NCI-H446 treated with DMSO at 0.1 percent for 48 hours (cell line): ENCODE results near the gene TRMT6.

Source experiments
- DNase-seq: peaks from one replicate; lab custom pipeline; 2025; lab: John Stamatoyannopoulos, UW

TRMT6 gene

GRCh38 chr20:5950271-5951031 lies at the start of gene TRMT6, which contains the start of gene MCM8:
Gene TRMT6, minus strand, starts transcription at chr20:5950533. Its CDS starts 128 bp downstream, at chr20:5950405.
Gene MCM8, plus strand, starts transcription at chr20:5950652. Its CDS starts 1,364 bp downstream, at chr20:5952016.
- peak; percentile 95 for DNase-seq

DNA sequence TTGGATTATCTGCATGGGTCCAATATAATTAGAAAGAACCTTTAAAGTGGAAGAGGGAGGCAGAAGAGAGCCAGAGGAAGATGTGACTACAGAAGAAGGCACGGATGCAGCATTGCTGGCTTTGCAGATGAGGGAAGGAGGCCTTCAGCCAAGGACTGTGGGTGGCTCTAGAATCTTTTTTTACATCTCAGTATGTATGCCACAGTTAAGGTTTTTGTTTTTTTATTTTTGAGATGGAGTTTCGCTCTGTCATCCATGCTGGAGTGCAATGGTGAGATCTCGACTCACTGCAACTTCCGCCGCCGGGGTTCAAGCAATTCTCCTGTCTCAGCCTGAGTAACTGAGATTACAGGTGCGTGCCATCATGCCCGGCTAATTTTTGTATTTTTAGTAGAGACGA lies 49.5 kb upstream of the TRMT6 start:
- no peak for DNase-seq

GRCh38 chr20:5996765-5997164 lies 46.4 kb upstream of the TRMT6 start:
- no peak for DNase-seq

GRCh38 chr20:5991623-5992441 lies 41.5 kb upstream of the TRMT6 start:
- no peak for DNase-seq

DNA sequence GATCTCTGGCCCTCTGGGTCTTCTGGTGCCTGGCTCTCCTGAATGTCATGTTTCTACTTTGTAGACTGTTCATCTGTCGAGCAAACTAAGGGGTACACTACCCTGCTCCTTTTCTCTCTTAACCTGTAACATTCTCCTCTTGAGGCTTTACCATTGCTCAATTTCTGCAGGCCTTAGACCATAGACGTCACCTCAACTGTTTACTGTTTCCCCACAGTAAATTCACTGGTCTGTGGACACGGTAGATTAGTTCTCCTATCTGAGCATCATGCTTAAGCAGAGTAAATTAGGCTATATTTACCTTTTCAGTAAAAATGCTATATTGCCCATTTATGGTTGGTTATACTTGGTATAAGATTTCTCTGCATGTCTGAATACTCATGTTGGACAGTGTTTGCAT lies 40.6 kb upstream of the TRMT6 start:
- no peak for DNase-seq

- no peak for DNase-seq
Observed at GRCh38 chr20:5989539-5989938, 39.2 kb upstream of the TRMT6 start.

GRCh38 chr20:5987383-5987782 lies 37.0 kb upstream of the TRMT6 start:
- DNase-seq: no peak

DNA sequence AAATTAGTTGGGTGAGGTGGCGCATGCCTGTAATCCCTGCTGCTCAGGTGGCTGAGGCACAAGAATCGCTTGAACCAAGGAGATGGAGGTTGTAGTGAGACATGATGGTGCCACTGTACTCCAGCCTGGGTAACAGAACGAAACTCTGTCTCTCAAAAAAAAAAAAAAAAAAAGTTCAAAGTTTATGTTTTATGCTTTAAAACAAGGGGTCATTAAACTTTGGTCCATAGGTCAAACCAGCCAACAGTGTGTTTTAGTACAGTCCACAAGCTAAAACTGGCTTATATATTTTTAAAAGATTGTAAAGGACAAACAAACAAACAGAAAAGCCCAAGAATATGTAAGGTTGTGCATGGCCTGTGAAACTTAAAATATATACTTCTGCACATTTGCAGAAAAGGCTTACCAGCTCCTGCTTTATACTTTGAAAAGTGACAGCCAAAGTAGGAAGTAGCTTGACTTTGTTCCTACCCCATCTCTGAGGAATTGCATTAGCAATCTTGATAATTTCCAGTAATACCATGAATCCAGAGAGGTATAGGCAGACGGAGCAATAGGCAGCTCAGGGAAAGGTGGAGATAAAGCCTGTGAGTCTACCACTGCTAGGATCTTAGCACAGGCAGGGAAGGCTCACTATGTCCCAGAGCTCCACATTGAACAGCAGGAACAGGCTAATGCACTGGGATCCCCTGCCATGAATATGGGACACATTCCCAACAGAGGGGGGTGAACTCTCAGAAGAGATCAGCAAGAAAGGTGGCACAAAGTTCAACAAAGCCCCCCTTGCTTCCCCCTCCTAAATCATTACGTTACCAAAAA lies 30.6 kb upstream of the TRMT6 start:
- no peak for DNase-seq

- no peak for DNase-seq
Observed at GRCh38 chr20:5979801-5980200, 29.5 kb upstream of the TRMT6 start.

DNA sequence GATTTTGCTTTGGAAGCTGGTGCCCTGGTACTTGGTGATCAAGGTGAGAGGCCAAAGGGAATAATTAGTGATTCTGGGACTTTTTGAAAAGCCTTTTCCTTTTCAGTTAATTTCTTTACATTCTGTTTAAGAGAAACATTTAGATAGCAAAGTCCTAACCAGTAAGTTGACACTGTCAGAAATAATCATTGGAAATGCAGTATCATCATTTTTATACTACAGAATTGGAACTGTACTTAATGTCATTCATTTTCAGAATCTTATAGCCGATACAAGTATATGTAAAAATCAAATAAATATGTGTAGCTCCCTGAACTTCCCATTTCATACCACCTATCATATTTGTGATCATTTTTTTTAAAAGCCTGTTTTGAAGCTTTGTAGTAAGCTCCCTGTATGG lies 27.6 kb upstream of the TRMT6 start:
- no peak for DNase-seq

- no peak for DNase-seq
Observed at GRCh38 chr20:5977223-5977622, 26.9 kb upstream of the TRMT6 start.

GRCh38 chr20:5975778-5976177 lies 25.4 kb upstream of the TRMT6 start:
- DNase-seq: no peak

DNA sequence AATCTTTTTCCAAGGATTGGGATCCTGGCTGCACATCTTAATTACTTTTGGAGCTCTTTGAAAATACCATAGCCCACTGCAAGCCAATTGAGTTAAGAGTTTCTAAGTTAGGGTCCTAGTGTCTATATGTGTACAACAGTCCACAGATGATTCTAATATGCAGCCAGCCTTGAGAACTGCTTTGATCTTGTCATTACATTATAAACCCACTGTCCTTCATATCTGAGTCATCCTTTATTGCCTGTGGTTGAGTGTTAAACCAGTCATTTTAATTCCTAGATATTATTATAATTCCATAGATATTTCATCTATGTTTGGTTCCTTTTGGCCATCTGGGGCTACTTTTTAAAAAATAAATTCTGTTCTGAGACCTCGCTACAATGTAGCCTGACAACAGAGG lies 24.2 kb upstream of the TRMT6 start:
- DNase-seq: no peak

- no peak for DNase-seq
Observed at GRCh38 chr20:5973971-5974370, 23.6 kb upstream of the TRMT6 start.

GRCh38 chr20:5973172-5973571 lies 22.8 kb upstream of the TRMT6 start:
- DNase-seq: no peak

- DNase-seq: no peak
Observed at GRCh38 chr20:5971203-5971602, 20.9 kb upstream of the TRMT6 start.

DNA sequence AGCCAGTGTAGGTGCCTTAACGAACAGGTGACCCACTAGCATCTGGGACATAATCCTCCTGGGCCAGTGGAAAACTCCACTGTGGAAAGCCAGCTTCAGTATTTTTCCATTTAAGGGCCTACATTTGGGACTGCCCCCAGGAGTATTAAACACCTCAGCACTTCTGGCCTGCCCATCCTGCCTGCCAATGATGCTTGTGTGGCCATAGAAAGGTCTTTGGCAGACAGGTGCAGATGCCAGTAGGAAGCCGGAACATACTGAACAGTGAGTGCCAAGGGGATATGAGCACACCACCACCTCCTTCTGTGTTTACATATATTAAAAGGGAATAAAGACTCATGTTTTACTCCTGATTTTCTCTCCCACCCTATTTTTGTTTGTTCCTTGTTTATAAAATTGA lies 20.0 kb upstream of the TRMT6 start:
- no peak for DNase-seq

- DNase-seq: no peak
Observed at GRCh38 chr20:5969940-5970339, 19.6 kb upstream of the TRMT6 start.

GRCh38 chr20:5969348-5969935 lies 19.1 kb upstream of the TRMT6 start:
- DNase-seq: no peak

- no peak for DNase-seq
Observed at GRCh38 chr20:5968462-5968861, 18.1 kb upstream of the TRMT6 start.

- DNase-seq: no peak
Observed at GRCh38 chr20:5967469-5967868, 17.1 kb upstream of the TRMT6 start.

DNA sequence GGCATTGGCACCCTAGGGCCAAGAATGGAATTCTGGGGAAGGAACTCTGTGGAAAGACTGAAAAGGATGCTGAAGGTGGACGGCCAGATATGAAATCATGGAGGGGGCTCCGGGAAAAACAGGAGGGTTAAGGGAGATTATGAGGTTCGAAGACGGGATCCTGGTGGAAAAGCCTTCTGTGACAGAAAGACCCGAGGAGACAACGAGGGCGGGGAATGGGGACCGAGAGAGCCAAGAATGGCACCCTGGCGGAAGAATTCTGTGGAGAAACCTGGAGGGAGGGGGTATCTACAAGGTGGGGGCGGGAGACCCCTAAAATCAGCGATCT lies 426 bp downstream of the TRMT6 start:
- no peak for DNase-seq
